PC-9 (cell line): ENCODE data around the gene PTGES2. TPM values are rescaled to one million over a fixed set of nuclear protein-coding genes. Genes with fewer than 3 reads are reported as not detected.

Experiments
- BruUV-seq: library from RNA; stranded (reverse); fragments of 400-500 nt; replicated peaks from 2 replicates; lab custom pipeline; 2021; lab: Mats Ljungman, UMichigan
- CTCF ChIA-PET: fragments of 300-600 bp; sonication (Branson Sonifier 250); formaldehyde crosslinking; loops from one replicate; lab custom pipeline; 2022; ENCODE audit warnings: antibody characterized with exemption; lab: Charles Lee
- POLR2A ChIA-PET: fragments of 300-600 bp; sonication (Branson Sonifier 250); formaldehyde crosslinking; loops from one replicate; lab custom pipeline; 2022; ENCODE audit warnings: antibody characterized with exemption; ENCODE audit not compliant: unreplicated experiment; lab: Charles Lee
- DNase-seq, 2 experiments: peaks; one replicate each; pipeline versions ENCODE4 v3.0.0 to v3.0.0-alpha.2; 2015 to 2022; ENCODE audit warnings: mixed read lengths in 1 of 2
- H2AFZ ChIP-seq: fragments of 200-600 bp; sonication (generic); 2 replicates; pipeline ENCODE4 v1.8.1; 2017; ENCODE audit warnings: antibody characterized with exemption
- H3F3A ChIP-seq: fragments of 200-600 bp; sonication (generic); 2 replicates; pipeline ENCODE4 v1.8.1; 2017; ENCODE audit warnings: antibody characterized with exemption, mild to moderate bottlenecking, low read depth; ENCODE audit not compliant: insufficient read depth
- H3K27ac ChIP-seq: fragments of 200-600 bp; sonication (generic); 2 replicates; pipeline ENCODE4 v1.6.1; 2016; ENCODE audit warnings: mixed run types
- H3K27me3 ChIP-seq: fragments of 200-600 bp; sonication (generic); 2 replicates; pipeline ENCODE4 v1.6.1; 2016; ENCODE audit warnings: low read depth, mixed run types; ENCODE audit not compliant: insufficient read depth
- H3K36me3 ChIP-seq: fragments of 200-600 bp; sonication (generic); 2 replicates; pipeline ENCODE4 v1.6.1; 2016; ENCODE audit warnings: low read depth, mixed run types
- H3K4me1 ChIP-seq: fragments of 200-600 bp; sonication (generic); replicated peaks from 2 replicates; pipeline ENCODE4 v1.6.1; 2016; ENCODE audit warnings: mixed run types; ENCODE audit not compliant: insufficient read depth
- H3K4me2 ChIP-seq: fragments of 200-600 bp; sonication (generic); 2 replicates; pipeline ENCODE4 v1.6.1; 2017; ENCODE audit warnings: mixed run types
- H3K4me3 ChIP-seq: fragments of 200-600 bp; sonication (generic); 2 replicates; pipeline ENCODE4 v1.6.1; 2016; ENCODE audit warnings: mixed run types
- H3K79me2 ChIP-seq: fragments of 200-600 bp; sonication (generic); 2 replicates; pipeline ENCODE4 v1.6.1; 2017; ENCODE audit warnings: low read depth, mixed run types
- H3K9me2 ChIP-seq: fragments of 200-600 bp; sonication (generic); 2 replicates; pipeline ENCODE4 v1.8.1; 2017; ENCODE audit warnings: mild to moderate bottlenecking; ENCODE audit not compliant: insufficient read depth
- H3K9me3 ChIP-seq: fragments of 200-600 bp; sonication (generic); 2 replicates; pipeline ENCODE4 v1.8.1; 2016; ENCODE audit warnings: low read depth; ENCODE audit not compliant: insufficient read depth
- H4K20me1 ChIP-seq: fragments of 200-600 bp; sonication (generic); 2 replicates; pipeline ENCODE4 v1.8.1; 2017; ENCODE audit not compliant: insufficient read depth
- CTCF ChIP-seq: fragments of 200-600 bp; sonication (generic); conservative IDR thresholded peaks from 2 replicates; pipeline ENCODE4 v1.6.1; 2017; ENCODE audit warnings: mixed run types, antibody characterized with exemption, mild to moderate bottlenecking, moderate library complexity
- EZH2 ChIP-seq: fragments of 200-600 bp; sonication (generic); IDR thresholded peaks from 2 replicates; pipeline ENCODE4 v1.8.0; 2017; ENCODE audit warnings: antibody characterized with exemption, low read depth
- intact Hi-C: fragments of 100-400 bp; cut with micrococcal nuclease; formaldehyde crosslinking; loops from one replicate; pipeline ENCODE4 v1.10.0; 2022; ENCODE audit not compliant: unreplicated experiment
- total RNA-seq: library from RNA; stranded (reverse); gene quantifications from 2 replicates; pipeline ENCODE4 v1.2.3, GENCODE V29; 2021

PTGES2 gene
- total RNA-seq, 1 experiment from 2014 or later, result 95.2 TPM

DNA sequence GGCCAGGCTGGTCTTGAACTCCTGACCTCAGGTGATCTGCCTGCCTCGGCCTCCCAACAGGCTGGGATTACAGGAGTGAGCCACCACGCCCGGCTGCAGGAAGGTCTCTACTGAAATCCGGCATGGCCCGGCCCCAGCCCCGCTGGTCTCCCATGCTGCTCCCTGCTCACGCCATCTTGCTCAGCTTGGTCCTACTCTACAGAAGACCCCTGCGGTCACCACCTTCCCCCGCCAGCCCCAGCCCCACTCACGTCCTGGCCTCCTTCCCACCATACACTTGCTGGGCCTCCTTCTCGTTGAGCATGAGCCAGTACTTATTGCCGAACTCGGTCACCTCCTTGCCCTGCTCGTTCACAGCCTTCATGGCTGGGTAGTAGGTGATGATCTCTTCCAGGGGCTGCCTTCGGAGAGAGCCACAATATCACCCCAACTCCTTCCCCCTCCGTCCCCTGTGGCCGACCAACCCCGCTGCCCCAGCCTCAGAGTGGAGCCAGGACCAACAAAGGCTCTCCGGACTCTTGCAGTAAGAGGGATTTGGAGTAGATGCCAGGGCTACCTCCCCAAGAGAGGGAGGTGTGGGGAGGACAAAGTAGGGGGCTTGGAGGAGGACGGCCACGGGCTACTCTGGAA, 4.0 kb downstream of the PTGES2 start:
- ChIA-PET POLR2A (interaction anchor here (0.5 kb wide), 1 partner anchor 60 kb away, joined by 5 read pairs; no protein-coding TSS in a partner anchor), CTCF (no interaction called here)
- no peak overlapping the region for H3K4me3 ChIP-seq
- BruUV-seq, result no TSS peak
- no peak for DNase-seq
- no peaks in the 10 kb centered on the region for H3K27me3 ChIP-seq
- no peaks in the 10 kb centered on the region for H3K9me3 ChIP-seq
- intact Hi-C loops, result loop anchor here (2.0 kb wide), 1 partner anchor 131 kb away; no protein-coding TSS in a partner anchor
- H4K20me1 ChIP-seq, result peaks cover 19% of the 10 kb centered on the region
- H3K9me2 ChIP-seq, result no peaks in the 10 kb centered on the region
- peaks cover 35% of the 10 kb centered on the region for H3K79me2 ChIP-seq
- no peaks in the 10 kb centered on the region for H3K36me3 ChIP-seq
- H3K4me2 ChIP-seq, result no peak overlapping the region
- H3K4me1 ChIP-seq, result peaks cover 13% of the 10 kb centered on the region
- H2AFZ ChIP-seq, result no peak overlapping the region
- H3F3A ChIP-seq, result peaks cover 8% of the 10 kb centered on the region; the same call in 1 of the 2 replicates
- TF ChIP-seq CTCF (no peak), EZH2 (no peak)
- no peak overlapping the region for H3K27ac ChIP-seq

DNA sequence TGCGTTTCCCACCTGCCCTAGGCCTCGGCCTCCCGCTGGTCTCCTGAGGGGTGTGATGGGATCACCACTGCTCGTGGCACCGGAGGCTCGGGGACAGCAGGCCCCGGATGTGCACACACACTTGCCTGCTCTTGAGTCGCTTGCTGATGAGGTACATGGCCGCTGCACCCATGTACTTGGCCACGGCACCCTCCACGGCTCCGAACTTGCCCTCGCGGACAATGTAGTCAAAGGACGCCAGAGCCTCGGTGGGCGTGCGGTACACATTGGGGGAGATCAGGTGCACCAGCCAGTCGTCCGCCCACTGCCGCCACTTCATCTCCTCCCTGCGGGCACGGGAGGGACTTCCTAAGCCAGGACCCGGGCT, 4.7 kb downstream of the PTGES2 start:
- no peaks in the 10 kb centered on the region for H3K9me2 ChIP-seq
- no peak for DNase-seq
- no peak overlapping the region for H3K27ac ChIP-seq
- H3K36me3 ChIP-seq, result no peaks in the 10 kb centered on the region
- peaks cover 14% of the 10 kb centered on the region; the same call in 1 of the 2 replicates for H3F3A ChIP-seq
- ChIA-PET POLR2A (interaction anchor here (0.6 kb wide), 1 partner anchor 248 kb away, joined by 3 read pairs; the partner anchor contains the start of gene URM1), CTCF (no interaction called here)
- intact Hi-C loops, result no loop called here
- H4K20me1 ChIP-seq, result peaks cover 19% of the 10 kb centered on the region
- peaks cover 33% of the 10 kb centered on the region for H3K79me2 ChIP-seq
- H2AFZ ChIP-seq, result no peak overlapping the region
- H3K27me3 ChIP-seq, result no peaks in the 10 kb centered on the region
- no peak for TF ChIP-seq CTCF
- no peak for TF ChIP-seq EZH2
- peaks cover 13% of the 10 kb centered on the region for H3K4me1 ChIP-seq
- no TSS peak for BruUV-seq
- H3K4me3 ChIP-seq, result no peak overlapping the region
- no peaks in the 10 kb centered on the region for H3K9me3 ChIP-seq
- no peak overlapping the region for H3K4me2 ChIP-seq

DNA sequence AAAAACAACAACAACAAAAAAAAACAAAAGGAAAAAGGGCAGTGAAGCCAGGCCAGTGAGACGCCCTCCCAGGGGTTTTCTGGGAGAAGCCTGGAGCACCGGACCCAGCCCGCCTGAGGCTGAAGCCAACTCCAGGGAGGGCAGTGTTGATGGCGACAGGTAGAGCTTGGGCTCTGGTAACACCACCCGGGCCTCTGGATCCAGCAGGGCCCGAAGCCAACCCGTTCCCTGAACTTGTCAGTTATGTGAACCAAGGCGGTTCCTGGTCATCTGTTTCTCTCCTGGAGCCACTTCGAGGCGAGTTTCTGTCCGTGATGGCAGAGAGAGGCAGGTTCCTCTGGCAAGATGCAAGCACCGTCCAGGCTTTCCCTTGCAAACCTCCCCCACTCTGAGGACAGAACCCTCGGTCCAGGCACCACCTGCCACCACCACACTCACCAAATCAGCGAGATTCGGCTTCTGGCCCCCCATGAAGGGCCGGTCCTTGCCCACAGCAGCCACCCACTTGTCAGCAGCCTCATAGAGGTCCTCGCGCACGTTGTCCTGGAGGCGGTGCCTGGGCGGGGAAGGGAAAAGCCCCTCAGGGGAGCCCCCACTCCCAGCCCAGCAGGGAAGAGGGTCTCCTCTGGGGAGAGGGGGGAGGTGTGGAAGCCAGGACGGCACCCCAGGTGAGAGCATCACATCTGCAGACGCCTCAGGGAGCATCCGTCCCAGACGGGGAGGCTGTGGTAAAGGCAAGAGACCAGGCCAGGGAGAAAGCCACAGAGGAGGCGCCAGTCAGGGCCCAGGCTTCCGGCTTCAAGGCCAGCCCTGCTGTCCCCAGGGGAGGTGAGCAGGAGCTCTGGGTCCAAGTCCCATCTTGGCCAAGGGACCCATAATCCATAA, 5.4 kb downstream of the PTGES2 start:
- Histone ChIP-seq H4K20me1 (peaks cover 19% of the 10 kb centered on the region), H3K9me2 (no peaks in the 10 kb centered on the region), H3K4me2 (no peak overlapping the region), H3K36me3 (no peaks in the 10 kb centered on the region), H3K27me3 (no peaks in the 10 kb centered on the region), H3K4me1 (peaks cover 13% of the 10 kb centered on the region), H3K9me3 (no peaks in the 10 kb centered on the region), H3K27ac (no peak overlapping the region), H2AFZ (no peak overlapping the region), H3K79me2 (peaks cover 29% of the 10 kb centered on the region), H3F3A (peaks cover 14% of the 10 kb centered on the region; the same call in 1 of the 2 replicates), H3K4me3 (no peak overlapping the region)
- ChIA-PET CTCF (no interaction called here), POLR2A (interaction anchor here (0.5 to 0.6 kb wide), 2 partner anchors 130 to 249 kb away, joined by 3 read pairs; partner anchors contain the start of gene URM1)
- DNase-seq, result no peak
- intact Hi-C loops, result no loop called here
- TF ChIP-seq EZH2, result no peak
- TF ChIP-seq CTCF, result no peak
- no TSS peak for BruUV-seq
